ENCODE results near the gene RSPO4. TPM values are rescaled to one million over a fixed set of nuclear protein-coding genes. Genes with fewer than 3 reads are reported as not detected.

The RSPO4 gene
- polyA plus RNA-seq, 1 donor (not counting 4 experiments of a cell fraction or from before 2014, with no cell fraction given): not detected

DNA sequence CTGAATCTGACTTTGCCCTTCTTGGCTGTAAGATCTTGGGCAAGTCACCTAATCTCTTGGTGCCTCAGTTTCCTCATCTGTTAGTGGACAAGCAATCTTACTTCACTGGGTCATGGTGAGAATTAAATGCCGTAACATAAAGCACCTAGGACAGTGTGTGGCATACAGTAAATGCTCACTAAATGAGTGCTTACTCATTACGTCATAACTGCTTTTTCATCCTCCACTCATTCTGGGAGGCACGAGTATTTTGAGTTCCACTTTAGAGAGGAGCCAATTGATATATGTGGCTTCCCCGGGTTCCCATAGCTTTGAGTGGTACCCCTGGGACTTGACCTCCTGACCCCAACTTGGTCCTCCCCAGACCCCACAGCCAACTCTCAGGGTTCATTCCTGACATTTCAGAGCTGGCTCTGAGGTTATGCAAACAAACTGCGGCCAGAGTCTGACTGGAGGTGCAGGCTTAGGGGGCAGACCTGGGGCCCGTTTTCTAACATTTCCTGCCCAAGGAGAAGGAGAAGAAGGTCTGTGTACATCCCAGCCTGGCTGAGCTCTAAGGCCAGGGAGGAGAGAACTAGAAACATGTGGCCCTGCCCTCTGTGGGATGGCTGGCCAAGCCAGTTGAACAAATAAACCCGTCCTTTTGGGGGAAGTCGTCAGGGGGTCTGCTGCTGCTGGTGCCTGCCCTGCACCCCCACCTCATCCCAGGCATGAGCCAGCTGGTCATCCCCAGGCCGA, 91.8 kb downstream of the RSPO4 start:
- H4K20me1 ChIP-seq (ENCODE audit: control insufficient read depth, extremely low read depth, insufficient read depth, low read length): no peaks in the 10 kb centered on the region
- no peaks in the 10 kb centered on the region for H3K36me3 ChIP-seq (ENCODE audit: control insufficient read depth in 2 of 2, extremely low read depth in 1 of 2, insufficient read depth in 2 of 2, low read length in 2 of 2)
- H3K27me3 ChIP-seq (ENCODE audit: control insufficient read depth, extremely low read depth, insufficient read depth, low read length): peaks cover 20% of the 10 kb centered on the region
- DNase-seq (ENCODE audit: low read depth, low spot score): no peak
- H3K4me2 ChIP-seq (ENCODE audit: control insufficient read depth, extremely low read depth, insufficient read depth, low read depth, low read length): no peak overlapping the region
- no peaks in the 10 kb centered on the region for H3K9me3 ChIP-seq (ENCODE audit: control insufficient read depth, low read depth, low read length)
- H3K9ac ChIP-seq (ENCODE audit: control insufficient read depth, extremely low read depth, insufficient read depth, low read length): no peak overlapping the region
- H3K9me1 ChIP-seq (ENCODE audit: control insufficient read depth, extremely low read depth, insufficient read depth, low read length): no peaks in the 10 kb centered on the region
- dilution Hi-C loops (cut with MboI; ENCODE audit: extremely low pct_ligation_motif_present, low sequenced_read_pairs): no loop called here
- no peak for FAIRE-seq
- TF ChIP-seq CTCF (optimal IDR thresholded peaks at IDR 0.05 in 1 of 3, IDR thresholded peaks at IDR 0.05 in 1 of 3, conservative IDR thresholded peaks at IDR 0.05 in 1 of 3; ENCODE audit: extremely low read depth in 1 of 3, insufficient read depth in 2 of 3, low read length in 3 of 3) (no peak), EZH2 (IDR thresholded peaks at IDR 0.05; ENCODE audit: low read length) (no peak)
- no peaks in the 10 kb centered on the region for H3K4me1 ChIP-seq (ENCODE audit: control insufficient read depth, extremely low read depth, insufficient read depth, low read length)
- H3K79me2 ChIP-seq (ENCODE audit: control insufficient read depth, insufficient read depth, low read length): no peaks in the 10 kb centered on the region
- H2AFZ ChIP-seq (ENCODE audit: control insufficient read depth, low read length): no peak overlapping the region
- H3K4me3 ChIP-seq (ENCODE audit: control insufficient read depth in 2 of 3, extremely low read depth in 1 of 3, insufficient read depth in 2 of 3, low read depth in 1 of 3, low read length in 3 of 3): no peak overlapping the region
- no peak overlapping the region for H3K27ac ChIP-seq (ENCODE audit: control insufficient read depth, insufficient read depth, low read length)

- no peaks in the 10 kb centered on the region for H3K36me3 ChIP-seq (ENCODE audit: control insufficient read depth in 2 of 2, extremely low read depth in 1 of 2, insufficient read depth in 2 of 2, low read length in 2 of 2)
- no peak overlapping the region for H3K27ac ChIP-seq (ENCODE audit: control insufficient read depth, insufficient read depth, low read length)
- H3K4me2 ChIP-seq (ENCODE audit: control insufficient read depth, extremely low read depth, insufficient read depth, low read depth, low read length): no peak overlapping the region
- H3K9ac ChIP-seq (ENCODE audit: control insufficient read depth, extremely low read depth, insufficient read depth, low read length): no peak overlapping the region
- no peaks in the 10 kb centered on the region for H3K79me2 ChIP-seq (ENCODE audit: control insufficient read depth, insufficient read depth, low read length)
- peaks cover 17% of the 10 kb centered on the region for H3K27me3 ChIP-seq (ENCODE audit: control insufficient read depth, extremely low read depth, insufficient read depth, low read length)
- TF ChIP-seq EZH2 (IDR thresholded peaks at IDR 0.05; ENCODE audit: low read length): no peak
- no peak for TF ChIP-seq CTCF (optimal IDR thresholded peaks at IDR 0.05 in 1 of 3, IDR thresholded peaks at IDR 0.05 in 1 of 3, conservative IDR thresholded peaks at IDR 0.05 in 1 of 3; ENCODE audit: extremely low read depth in 1 of 3, insufficient read depth in 2 of 3, low read length in 3 of 3)
- FAIRE-seq: no peak
- H3K9me3 ChIP-seq (ENCODE audit: control insufficient read depth, low read depth, low read length): no peaks in the 10 kb centered on the region
- H3K4me3 ChIP-seq (ENCODE audit: control insufficient read depth in 2 of 3, extremely low read depth in 1 of 3, insufficient read depth in 2 of 3, low read depth in 1 of 3, low read length in 3 of 3): no peak overlapping the region
- no peak for DNase-seq (ENCODE audit: low read depth, low spot score)
- H3K4me1 ChIP-seq (ENCODE audit: control insufficient read depth, extremely low read depth, insufficient read depth, low read length): no peaks in the 10 kb centered on the region
- no peak overlapping the region for H2AFZ ChIP-seq (ENCODE audit: control insufficient read depth, low read length)
- dilution Hi-C loops (cut with MboI; ENCODE audit: extremely low pct_ligation_motif_present, low sequenced_read_pairs): no loop called here
- H3K9me1 ChIP-seq (ENCODE audit: control insufficient read depth, extremely low read depth, insufficient read depth, low read length): no peaks in the 10 kb centered on the region
- no peaks in the 10 kb centered on the region for H4K20me1 ChIP-seq (ENCODE audit: control insufficient read depth, extremely low read depth, insufficient read depth, low read length)
Measured at GRCh38 chr20:909641-910040, 92.5 kb downstream of the RSPO4 start.

Other genes with a start within 250 kb of the RSPO4 start
- 0.55 to 1.1 TPM (median 0.84 TPM) in 3 replicates for gene SLC52A3, start 233.8 kb downstream of the RSPO4 start, polyA plus RNA-seq
- gene FAM110A, start 168.6 kb downstream of the RSPO4 start, polyA plus RNA-seq: 12.3 to 15.5 TPM (median 13.2 TPM) in 3 replicates
- gene ANGPT4, start 86.0 kb downstream of the RSPO4 start, polyA plus RNA-seq: not detected in 3 replicates
- 32.0 to 269 TPM (median 58.5 TPM) in 3 replicates for gene PSMF1, start 116.3 kb upstream of the RSPO4 start, polyA plus RNA-seq
- gene TMEM74B, start 182.7 kb upstream of the RSPO4 start, polyA plus RNA-seq: 0.33 to 3.4 TPM (median 0.58 TPM) in 3 replicates
- gene C20orf202, start 201.1 kb upstream of the RSPO4 start, polyA plus RNA-seq: not detected in 3 replicates
- gene RAD21L1, start 223.7 kb upstream of the RSPO4 start, polyA plus RNA-seq: 0.06 TPM in 1 of 3 replicates, not detected in the others

Data from keratinocyte (primary cell).